Measurements from ENCODE around the gene PRPF40A.

The PRPF40A gene

DNA sequence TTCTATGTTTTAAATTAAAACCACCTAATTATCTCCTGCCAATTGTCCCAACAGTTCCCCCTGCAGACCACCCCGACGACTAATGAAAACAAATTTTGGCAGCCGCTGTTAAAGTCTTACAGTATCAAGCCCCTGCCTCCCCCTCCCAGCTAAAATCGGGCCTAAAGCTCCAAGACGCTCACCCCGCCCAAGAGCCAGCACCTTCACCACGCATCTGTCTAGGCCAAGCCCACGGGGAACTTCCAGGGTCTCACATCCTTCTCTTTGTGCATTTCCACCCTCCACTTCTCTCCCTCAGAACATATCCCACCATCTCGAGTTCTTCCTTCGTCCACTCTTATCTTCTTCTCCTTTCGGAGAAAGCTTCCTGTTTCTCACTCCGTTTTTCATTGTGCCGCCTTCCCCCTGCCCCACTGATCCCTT is 445 bp downstream of the PRPF40A start:
- peak; percentile 43 for DNase-seq

DNA sequence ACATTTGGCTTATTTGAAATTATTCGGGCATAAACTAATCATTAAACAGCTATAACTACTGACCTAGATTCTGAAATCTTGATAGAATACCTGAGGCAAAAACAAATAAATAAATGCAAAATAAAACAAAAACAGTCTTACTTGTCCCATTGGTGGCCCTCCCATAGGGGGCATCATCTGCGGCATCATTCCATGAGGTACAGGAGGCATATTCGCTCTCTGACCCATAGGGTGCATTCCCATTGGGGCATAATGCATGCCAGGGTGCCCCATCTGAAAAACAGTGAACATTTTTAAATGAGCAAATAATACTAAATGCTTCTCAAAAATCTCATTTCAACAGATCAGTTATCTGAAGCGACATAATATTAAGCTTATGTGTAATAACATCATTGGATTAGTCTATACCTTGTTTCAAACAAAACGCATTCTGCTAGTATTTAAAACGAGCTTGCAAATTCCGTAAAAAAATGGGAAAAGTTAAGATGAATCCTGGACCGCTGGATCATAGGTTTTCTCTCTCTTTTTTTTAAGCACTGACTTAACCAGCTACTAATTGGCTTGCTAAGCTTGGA is 1.3 kb downstream of the PRPF40A start:
- peak; percentile 68 for DNase-seq

DNA sequence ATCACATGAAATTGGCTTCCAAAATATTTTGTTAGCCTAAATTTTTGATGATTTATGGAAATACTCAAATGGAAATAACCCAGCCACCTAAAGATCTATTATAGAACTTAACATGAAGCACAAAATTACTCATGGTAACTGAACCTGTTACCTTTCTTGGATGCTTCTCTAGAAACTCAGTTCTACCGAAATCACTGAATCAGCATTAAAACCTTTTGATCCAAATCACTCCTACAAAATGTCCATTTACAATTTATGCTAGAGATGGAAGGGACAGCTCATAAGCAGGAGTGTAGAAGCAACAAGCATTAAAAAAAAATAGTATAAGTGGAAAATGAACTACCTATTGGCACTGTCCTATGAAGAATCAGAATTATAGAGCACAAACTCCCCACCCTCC is 2.1 kb downstream of the PRPF40A start:
- DNase-seq, result no peak

DNA sequence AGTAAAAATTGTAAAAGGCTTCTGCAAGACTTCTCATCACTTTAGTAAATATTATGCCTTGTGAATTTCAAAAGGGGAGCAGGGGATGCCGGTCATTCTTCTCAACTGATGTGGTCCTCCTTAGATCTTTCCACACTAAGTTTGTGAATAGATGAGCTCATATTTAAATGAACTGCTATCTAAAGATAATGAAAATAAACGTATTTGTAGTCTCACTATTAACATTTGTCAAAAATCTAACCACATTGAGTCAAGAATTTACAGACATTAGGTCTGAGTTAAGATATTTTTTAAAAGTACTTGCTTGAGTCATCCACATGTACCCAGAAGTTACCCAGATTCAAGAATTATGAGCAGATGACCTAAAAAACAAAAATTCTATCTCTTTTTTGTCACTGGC is 6.5 kb downstream of the PRPF40A start:
- no peak for DNase-seq

DNA sequence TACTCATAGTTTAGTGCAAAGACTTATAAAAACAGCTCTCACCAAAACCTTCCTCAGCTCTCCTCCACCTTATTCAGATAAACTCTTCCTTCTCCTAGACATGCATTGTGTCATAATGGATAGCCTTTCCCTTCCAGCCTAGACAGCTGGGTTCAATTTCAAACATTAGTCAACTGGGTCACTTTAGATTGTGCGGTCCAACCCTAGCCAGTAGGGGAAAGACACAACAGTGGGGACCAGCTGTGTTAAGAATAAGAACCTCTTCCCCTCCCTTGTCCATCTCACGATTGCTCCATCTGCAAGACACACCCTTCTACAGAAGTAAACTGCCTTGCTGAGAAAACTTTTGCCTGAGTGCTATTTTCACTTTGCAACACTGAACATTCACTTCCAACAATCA is 8.5 kb downstream of the PRPF40A start:
- no peak for DNase-seq

DNA sequence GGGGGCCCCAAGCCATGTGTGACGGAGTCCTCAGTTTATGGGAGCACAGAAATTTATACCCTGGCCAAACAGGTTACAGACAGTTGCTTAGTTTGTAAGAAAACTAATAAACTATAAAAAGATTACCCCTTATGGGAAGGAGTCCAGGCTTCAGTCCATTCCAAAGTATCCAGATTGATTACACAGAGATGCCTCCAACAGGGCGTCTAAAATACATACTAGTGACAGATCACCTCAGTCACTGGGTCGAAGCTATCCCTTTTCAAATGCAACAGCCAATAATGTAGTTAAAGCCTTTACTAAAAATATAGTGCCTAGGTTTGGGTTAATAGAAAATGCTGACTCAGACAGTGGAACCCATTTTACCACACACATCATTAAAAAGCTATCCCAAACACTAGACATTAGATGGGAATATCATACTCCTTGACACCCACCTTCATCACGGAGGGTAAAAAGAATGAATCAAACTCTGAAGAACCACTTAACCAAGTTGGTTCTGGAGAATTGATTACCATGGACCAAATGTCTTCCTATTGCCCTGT is 10.7 kb downstream of the PRPF40A start:
- no peak for DNase-seq

DNA sequence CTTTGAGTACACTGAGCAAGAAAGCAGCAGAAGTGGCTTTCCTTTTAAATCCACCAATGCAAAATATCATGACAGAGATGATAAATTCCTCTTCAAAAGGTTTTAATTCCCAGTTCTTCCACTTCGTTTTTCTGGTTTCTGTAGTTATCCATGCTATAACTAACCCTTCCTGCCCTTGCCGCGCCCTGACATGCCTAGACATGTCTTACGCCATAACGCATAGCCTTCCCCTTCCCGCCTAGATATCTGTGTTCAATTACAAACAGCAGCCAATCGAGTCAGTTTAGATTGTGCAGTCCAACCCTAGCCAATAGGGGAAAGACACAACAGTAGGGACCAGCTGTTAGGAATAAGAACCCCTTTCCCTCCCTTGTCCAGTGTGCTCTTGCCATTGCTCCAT is 16.1 kb downstream of the PRPF40A start:
- DNase-seq, result no peak

DNA sequence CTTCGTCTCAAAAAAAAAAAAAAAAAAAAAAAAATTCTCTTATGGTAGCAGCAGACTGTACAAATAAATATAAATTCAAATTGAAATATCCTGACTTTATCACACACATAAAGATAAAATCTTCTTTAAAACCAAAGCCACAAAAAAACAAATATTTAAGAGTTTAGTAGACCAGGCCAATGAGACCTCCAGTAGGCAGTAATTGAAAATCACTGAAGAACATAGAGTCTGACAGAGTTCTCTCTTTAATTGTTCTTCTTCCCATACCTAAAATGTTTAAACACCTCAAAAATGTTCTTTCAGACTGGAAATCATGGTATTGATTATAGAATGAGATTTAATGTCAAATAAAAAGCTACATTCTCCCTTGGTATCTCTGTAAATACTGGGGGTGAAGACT is 20.8 kb downstream of the PRPF40A start:
- DNase-seq, result no peak

DNA sequence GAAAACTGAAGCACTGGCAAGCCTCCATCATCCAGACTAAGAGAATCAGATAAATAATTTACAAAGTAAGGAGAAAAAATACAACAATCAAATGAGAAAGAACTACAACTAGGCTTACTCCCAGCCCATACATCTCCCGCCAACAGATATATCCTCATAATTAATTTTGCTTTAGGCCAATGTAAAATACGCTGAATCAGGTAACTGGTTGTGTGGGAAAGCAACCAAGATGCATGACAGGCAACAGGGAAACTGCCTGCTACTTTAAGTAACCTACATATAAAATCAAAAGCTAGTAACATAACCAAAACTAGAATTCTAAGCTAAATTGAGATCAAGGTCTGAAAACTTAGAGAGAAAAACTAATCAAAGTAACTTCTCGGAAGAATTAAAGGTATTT is 21.5 kb downstream of the PRPF40A start:
- no peak for DNase-seq

DNA sequence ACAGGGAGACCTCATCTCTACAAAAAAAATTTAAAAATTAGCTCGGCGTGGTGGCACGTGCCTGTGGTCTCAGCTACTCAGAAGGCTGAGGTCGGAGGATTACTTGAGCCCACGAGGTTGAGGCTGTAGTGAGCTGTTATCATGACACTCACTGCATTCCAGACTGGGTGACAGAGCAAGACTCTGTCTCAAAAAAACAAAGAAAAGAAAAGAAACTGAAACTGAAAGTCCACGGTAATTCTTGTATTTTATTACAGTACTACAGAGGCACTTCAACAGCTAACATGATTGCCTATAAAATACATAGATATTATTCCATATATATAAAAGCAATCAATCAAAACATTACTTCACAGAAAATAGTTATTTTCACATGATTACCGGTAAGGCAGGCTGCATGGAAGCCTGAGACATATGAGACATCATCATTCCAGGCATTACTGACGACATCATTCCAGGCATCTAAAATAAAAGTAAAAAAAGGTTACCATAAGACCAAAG is 23.1 kb downstream of the PRPF40A start:
- DNase-seq, result peak; percentile 66

DNA sequence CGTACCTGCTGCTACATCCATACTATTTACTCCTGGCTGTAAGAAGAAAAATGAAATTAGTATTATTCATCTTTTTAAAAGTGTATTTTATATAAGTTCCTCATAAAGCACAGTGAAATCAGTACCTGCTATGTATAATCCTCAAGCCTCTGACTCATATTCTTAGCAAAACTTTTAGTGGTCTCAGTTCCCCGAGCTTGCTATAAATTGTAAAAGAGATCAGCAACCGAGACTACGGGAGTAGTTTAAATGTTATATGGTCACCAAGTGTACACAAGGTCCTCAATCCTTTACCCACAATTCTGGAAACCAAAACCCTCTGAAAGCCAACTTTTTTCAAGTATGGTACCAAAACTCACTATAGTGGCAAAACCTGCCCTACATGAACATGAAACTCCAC is 24.2 kb downstream of the PRPF40A start:
- DNase-seq, result peak; percentile 72

DNA sequence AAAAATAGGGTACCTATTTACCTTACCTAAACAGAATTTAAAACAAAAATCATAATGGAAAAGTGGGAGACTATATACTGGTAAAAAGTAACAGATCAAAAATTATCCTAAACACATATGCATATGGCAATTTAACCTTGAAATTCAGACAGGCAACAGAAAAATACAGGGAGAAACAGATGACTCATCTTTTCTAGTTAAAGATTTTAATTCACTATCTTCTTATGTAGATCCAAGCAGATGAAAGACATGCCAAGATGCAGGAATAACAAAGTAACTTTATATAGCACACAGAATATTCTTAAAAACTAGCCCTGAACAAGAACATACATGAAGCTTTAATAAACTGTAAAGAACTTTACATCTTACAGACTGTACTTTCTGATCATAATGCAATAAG is 30.9 kb downstream of the PRPF40A start:
- DNase-seq, result no peak

DNA sequence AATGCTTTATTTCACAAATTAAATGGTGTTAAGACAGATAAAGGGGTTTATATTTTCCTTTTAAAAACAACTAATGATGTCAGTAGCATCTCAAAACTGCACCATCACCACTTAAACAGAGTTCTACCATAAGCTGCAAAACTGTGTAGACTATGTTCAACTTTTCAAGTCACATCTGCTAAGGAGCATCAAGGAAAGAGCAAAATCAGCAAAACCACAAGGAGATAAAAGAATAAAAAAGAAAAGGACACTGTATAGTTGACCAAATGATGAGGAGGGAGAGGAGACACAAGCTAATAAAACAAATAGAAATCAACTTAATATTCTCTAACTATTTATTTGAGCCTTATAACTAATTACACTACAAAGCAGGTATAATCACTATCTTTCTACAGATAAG is 33.9 kb downstream of the PRPF40A start:
- DNase-seq, result no peak

DNA sequence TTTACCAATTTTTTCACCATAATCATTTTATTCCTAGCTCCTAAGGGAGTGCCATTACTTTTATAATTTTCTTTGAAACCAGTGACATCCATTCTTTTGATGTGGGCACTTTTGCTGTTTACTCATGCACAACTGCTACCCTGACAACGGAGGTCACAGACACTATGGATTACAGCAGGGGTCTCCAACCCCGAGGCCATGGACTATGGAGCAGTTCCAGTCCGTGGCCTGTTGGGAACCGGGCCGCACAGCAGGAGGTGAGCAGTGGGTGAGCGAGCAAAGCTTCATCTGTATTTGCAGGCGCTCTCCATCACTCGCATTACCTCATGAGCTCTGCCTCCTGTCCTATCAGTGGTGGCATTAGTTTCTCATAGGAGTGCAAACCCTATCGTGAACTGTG is 34.6 kb downstream of the PRPF40A start:
- no peak for DNase-seq

DNA sequence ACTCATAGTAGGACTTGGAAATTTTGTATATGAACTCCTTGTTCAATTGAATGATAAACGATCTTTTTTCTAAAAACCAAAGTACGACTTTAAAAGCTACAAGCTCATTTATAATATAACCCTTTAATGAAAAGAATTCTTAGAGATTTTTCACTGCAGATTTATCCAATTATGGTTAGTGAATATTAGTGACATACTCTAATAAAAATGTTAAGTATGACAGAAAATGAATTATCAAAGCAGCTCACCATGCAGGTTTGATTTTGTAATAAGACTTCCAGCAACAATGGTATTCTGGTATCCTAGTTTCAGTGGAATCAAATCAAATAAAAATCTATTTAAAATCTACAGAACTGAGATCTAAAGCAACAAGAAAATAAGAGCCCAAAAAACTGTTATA is 38.5 kb downstream of the PRPF40A start:
- DNase-seq, result no peak

DNA sequence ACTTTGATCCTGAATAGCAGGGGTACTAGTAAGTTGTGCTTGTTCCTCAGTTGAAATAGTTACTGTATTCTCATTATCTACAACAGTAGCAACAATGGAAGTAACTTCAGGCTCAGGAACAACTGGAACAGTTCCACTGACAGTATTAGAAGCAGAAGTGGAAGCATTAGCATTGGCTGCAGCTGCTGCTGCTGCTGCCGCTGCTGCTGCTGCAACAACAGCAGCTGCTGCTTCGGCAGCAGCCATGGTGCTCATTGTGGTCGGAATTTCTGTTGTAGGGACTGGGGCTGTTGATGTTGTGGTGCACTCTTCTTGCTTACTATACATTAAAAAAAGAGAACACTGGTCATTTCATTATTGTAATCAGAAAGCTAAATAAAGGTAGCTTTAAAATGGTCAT is 40.8 kb downstream of the PRPF40A start:
- no peak for DNase-seq

DNA sequence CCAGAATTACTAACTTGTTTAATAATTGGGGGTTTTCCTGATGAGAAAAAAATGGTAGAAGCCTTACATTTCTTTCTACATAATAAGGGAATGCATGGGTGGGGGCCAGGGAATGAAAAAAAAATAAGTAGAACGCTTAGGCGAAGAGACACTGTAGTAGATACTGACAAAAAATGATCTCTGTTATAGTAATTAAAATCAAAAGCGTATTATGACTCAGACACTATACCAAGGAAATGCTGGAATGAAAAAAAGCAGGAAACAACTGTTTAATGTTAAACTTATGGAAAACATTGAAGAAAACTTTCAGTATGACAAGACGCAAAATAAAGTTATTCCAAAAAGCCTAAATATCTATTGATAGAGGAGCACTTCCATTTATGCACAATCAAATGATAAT is 42.9 kb downstream of the PRPF40A start:
- no peak for DNase-seq

DNA sequence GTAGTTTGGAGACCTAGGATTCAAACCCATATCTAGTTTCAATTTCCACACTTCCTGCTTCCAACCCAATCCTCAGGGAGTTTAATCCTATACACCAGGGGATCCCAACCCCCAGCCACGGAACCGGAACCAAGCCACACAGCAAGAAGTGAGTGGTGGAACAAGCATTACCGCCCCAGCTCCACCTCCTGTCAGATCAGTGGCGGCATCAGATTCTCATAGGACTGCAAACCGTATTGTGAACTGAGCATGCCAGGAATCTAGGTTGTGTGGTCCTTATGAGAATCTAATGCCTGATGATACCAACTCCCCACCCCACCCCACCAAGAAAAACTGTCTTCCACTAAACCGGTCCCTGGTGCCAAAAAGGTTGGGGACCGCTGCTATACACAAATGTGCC is 52.5 kb downstream of the PRPF40A start:
- no peak for DNase-seq

DNA sequence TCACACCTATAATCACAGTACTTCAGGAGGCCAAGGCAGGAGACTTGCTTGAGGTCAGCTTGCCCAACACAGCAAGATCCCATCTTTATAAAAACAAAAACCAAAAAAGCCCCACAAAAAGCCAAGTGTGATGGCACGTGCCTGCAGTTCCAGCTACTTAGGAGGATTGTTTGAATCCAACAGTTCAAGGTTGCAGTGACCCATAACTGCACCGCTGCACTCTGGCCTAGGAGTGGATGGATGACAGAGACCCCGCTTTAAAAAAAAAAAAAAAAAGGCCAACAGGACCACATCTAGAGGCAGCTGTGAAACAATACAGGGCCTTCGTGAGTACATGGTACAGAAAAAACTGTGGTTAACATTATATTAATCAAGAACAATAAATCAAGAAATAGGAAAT is 56.2 kb downstream of the PRPF40A start:
- no peak for DNase-seq

DNA sequence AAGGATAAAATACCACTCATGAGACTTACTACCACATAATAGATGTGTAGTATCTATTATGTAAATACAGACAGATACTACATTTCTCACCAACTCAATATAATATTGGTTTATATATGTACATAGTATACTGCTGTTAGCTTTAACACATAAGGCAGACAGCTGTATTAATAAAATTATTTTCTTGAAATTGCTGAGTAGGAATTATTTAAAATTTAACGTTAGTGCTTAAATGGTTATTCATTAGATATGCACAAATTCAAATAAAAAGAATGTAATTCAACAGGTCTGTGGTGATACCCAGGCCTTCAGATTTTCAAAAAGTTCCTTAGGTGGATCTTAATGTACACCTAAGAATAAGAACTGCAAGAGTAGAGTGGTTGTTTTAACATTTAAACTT is 59.0 kb downstream of the PRPF40A start:
- no peak for DNase-seq

DNA sequence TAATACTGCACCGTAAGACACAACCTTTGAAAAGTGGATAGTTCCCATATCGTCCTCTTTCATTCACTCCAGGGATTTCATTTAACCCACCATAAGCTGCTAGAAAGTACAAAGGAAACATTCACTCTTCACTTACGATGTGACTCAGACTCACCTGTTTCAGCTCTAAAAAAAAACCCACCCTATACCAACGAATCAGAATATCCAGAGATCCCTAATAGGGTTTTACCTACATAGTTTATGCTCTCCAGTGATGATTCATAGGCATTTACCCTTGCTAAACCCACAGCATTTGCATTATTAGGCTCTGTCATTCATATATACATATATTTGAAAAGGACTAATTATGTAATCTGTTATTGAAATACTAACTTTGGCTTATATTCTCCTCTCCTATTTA is 60.2 kb downstream of the PRPF40A start:
- DNase-seq, result no peak

DNA sequence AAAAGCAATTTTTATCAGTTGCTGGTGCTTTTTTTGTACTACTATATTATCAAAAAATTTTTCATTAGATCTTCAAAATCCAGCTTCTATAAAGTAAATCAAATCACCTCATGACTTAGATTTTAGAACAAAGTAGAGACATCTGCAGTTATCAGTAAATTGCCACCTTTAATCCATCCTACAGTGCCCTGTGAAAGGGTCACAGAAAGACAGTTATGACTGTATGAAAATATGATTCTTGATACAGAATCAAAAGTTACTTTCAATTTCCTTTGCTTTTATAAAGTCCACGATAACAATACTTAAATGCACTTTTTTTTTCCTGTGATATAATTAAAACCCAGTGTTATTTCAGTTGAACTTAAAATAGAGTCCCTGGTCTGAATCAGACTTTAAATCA is 61.4 kb downstream of the PRPF40A start:
- DNase-seq, result peak; percentile 14

DNA sequence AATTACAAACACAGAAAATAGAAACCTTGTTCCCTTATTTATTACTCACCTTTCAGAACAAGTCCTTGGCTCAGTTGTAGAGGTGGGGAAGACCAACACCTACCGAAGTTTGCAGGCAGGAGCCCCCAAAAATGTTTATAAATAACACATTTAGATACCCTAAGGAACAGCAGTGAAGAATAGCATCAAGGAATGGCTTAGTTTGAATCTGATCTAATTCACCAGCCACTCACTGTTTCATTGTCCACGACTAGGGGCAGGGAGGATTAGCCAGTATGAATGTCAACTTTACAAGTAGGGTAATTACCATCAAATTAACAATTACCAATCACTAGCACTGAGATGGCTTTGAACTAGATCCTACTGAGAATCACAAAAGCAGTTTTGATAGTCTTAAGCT is 65.4 kb downstream of the PRPF40A start:
- no peak for DNase-seq

DNA sequence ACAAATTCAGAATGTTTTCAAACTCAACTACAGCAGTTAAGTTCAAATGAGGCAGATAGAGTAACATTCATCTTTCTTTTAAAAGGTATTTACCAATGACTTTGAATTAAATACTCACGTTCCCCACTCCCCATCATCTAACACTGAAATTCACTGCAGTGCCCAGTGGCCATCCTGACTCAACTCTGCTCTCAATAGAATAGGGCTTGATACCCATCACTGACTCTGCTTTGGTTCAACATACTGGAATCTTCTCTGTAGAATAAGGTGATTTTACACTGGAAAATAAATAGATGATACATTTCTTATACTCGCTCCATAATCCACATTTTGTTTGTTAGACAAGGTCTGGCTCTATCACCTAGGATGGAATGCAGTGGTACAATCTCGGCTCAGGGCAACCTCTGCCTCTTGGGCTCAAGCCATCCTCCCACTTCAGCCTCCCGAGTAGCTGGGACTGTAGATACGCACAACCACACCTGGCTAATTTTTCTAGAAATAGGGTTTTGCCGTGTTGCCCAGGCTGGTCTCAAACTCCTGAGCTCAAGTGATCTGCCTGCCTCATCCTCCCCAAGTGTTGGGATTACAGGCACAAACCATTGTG is 66.4 kb downstream of the PRPF40A start:
- DNase-seq, result no peak

DNA sequence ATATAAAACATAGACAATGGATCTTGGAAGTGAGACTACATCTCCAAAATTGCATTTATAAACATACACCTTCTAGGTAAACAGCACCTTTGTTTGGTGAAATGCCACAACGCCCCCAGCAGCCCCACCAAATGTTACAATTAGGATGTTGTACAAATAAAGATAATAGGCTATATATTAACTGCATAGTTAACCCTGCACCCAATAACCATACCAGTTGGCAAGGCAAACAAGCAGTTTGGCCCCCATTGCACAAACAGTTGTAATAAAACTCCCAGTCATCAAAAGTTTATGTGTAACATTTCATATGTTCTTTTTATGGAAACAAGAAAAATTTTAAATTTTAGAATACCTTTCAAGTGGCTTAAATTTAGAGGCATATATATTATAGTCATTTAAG is 67.3 kb downstream of the PRPF40A start:
- DNase-seq, result no peak

Data from activated CD4-positive, alpha-beta T cell treated with anti-CD3 and anti-CD28 coated beads, Interleukin-10, Interleukin-2, amounts not matched to agents 100 ng/mL and 50 ng/mL, durations not matched to agents 16 hours and 8 hours (primary cell).